Measurements from ENCODE around the gene ABL2. TPM values are rescaled to one million over a fixed set of nuclear protein-coding genes. Genes with fewer than 3 reads are reported as not detected.

ABL2 gene
- total and polyA plus RNA-seq, 9 of the 15 experiments (the other 6 are each of a cell fraction or from before 2014, with no cell fraction given), result 1.4 to 15.0 (median 8.6) TPM

GRCh38 chr1:179079113-179079761, 150.2 kb downstream of the ABL2 start (continued):
- TF ChIP-seq CCAR2 (IDR thresholded peaks at IDR 0.05; ENCODE audit: low read depth, low read length) (no peak), MYNN (IDR thresholded peaks at IDR 0.05) (peak; percentile 43; the same call in 1 of the 2 replicates), MYNN (CRISPR knock-in tag; IDR thresholded peaks at IDR 0.05) (no peak), SNIP1 (IDR thresholded peaks at IDR 0.05; ENCODE audit: low read depth) (no peak), MTA3 (IDR thresholded peaks at IDR 0.05; ENCODE audit: borderline replicate concordance) (no peak), MEF2A (IDR thresholded peaks at IDR 0.05; ENCODE audit: control insufficient read depth, low read depth, low read length) (no peak), MAFG (tag; conservative IDR thresholded peaks at IDR 0.05) (no peak), RBFOX2 (IDR thresholded peaks at IDR 0.05; ENCODE audit: low read depth, low read length) (no peak), RCOR1 (IDR thresholded peaks at IDR 0.05; ENCODE audit: borderline replicate concordance in 1 of 2, low read depth in 2 of 2, low read length in 2 of 2) (no peak)
- TF ChIP-seq, protein P1, sequence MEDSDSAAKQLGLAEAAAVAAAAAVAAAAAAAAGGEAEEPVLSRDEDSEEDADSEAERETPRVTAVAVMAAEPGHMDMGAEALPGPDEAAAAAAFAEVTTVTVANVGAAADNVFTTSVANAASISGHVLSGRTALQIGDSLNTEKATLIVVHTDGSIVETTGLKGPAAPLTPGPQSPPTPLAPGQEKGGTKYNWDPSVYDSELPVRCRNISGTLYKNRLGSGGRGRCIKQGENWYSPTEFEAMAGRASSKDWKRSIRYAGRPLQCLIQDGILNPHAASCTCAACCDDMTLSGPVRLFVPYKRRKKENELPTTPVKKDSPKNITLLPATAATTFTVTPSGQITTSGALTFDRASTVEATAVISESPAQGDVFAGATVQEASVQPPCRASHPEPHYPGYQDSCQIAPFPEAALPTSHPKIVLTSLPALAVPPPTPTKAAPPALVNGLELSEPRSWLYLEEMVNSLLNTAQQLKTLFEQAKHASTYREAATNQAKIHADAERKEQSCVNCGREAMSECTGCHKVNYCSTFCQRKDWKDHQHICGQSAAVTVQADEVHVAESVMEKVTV (CRISPR knock-in tag; IDR thresholded peaks at IDR 0.05), result peak; percentile 80
- TF ChIP-seq, protein P2, sequence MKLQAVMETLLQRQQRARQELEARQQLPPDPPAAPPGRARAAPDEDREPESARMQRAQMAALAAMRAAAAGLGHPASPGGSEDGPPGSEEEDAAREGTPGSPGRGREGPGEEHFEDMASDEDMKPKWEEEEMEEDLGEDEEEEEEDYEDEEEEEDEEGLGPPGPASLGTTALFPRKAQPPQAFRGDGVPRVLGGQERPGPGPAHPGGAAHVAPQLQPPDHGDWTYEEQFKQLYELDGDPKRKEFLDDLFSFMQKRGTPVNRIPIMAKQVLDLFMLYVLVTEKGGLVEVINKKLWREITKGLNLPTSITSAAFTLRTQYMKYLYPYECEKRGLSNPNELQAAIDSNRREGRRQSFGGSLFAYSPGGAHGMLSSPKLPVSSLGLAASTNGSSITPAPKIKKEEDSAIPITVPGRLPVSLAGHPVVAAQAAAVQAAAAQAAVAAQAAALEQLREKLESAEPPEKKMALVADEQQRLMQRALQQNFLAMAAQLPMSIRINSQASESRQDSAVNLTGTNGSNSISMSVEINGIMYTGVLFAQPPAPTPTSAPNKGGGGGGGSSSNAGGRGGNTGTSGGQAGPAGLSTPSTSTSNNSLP (IDR thresholded peaks at IDR 0.05; ENCODE audit: borderline replicate concordance, low read depth, low read length), result no peak
- TF ChIP-seq, protein P3, sequence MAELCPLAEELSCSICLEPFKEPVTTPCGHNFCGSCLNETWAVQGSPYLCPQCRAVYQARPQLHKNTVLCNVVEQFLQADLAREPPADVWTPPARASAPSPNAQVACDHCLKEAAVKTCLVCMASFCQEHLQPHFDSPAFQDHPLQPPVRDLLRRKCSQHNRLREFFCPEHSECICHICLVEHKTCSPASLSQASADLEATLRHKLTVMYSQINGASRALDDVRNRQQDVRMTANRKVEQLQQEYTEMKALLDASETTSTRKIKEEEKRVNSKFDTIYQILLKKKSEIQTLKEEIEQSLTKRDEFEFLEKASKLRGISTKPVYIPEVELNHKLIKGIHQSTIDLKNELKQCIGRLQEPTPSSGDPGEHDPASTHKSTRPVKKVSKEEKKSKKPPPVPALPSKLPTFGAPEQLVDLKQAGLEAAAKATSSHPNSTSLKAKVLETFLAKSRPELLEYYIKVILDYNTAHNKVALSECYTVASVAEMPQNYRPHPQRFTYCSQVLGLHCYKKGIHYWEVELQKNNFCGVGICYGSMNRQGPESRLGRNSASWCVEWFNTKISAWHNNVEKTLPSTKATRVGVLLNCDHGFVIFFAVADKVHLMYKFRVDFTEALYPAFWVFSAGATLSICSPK (IDR thresholded peaks at IDR 0.05; ENCODE audit: borderline replicate concordance), result no peak
- TF ChIP-seq, protein P4, sequence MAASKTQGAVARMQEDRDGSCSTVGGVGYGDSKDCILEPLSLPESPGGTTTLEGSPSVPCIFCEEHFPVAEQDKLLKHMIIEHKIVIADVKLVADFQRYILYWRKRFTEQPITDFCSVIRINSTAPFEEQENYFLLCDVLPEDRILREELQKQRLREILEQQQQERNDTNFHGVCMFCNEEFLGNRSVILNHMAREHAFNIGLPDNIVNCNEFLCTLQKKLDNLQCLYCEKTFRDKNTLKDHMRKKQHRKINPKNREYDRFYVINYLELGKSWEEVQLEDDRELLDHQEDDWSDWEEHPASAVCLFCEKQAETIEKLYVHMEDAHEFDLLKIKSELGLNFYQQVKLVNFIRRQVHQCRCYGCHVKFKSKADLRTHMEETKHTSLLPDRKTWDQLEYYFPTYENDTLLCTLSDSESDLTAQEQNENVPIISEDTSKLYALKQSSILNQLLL (CRISPR knock-in tag; IDR thresholded peaks at IDR 0.05; ENCODE audit: borderline replicate concordance), result no peak
